ENCODE results near the gene TNNI3.

TNNI3 gene

GRCh38 chr19:55147545-55148251 lies 9.8 kb downstream of the TNNI3 start:
- DNase-seq (ENCODE audit: low read depth, low spot score), result no peak

- DNase-seq (ENCODE audit: low read depth, low spot score), result no peak
Observed at GRCh38 chr19:55146705-55147273, 10.7 kb downstream of the TNNI3 start.

DNA sequence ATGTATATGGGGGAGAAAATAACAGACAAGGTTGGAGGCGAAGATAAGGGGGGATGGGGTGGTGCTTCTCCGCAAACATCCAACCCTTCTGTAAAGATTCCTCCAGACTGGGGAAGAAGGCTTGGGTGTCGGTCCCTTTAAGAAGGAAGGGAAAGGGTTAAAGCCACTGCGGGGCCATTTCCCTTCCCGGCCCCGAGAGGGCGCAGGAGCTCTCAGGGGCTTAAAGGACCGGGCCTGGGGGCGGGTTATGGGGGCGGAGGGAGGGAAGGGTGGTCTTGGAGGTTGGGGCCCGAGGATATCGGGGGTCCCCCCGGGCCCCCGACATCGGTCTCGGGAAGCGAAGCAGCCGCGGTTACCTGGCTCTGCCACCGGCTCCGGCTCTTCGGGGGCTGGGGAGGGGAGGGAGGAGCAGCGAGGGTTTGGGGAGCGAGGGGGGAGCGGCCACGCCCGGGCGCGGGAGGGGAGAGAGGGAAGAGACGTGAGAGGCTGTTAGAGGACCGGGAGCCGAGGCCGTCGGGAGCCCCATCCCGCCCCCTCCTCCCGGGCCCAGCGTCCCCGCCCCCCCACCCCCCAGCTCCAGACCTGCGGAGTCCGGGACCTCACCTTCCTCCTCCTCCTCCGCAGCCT lies 11.3 kb downstream of the TNNI3 start:
- DNase-seq (ENCODE audit: low read depth, low spot score), result no peak

GRCh38 chr19:55145232-55145631 lies 12.3 kb downstream of the TNNI3 start:
- DNase-seq (ENCODE audit: low read depth, low spot score), result no peak

DNA sequence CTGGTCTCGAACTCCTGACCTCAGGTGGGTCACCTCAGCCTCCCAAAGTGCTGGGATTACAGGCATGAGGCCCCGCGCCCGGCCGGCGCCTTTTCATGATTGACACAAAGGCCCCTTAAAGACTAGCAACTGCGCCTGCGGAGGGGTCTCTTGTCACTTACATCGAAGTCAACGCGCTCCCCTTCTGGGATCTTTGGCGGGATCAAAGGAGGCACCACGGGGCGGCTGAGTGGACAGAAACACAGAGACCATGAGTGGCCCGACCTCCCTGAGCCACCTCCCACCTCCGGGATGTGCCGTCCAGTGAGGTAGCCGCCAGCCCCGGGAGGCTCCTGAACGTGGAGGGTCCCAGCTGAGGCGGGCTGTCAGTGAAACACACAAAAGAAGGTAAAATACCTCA lies 15.8 kb downstream of the TNNI3 start:
- DNase-seq (ENCODE audit: low read depth, low spot score), result no peak

- DNase-seq (ENCODE audit: low read depth, low spot score), result no peak
Observed at GRCh38 chr19:55137915-55138314, 19.6 kb downstream of the TNNI3 start.

DNA sequence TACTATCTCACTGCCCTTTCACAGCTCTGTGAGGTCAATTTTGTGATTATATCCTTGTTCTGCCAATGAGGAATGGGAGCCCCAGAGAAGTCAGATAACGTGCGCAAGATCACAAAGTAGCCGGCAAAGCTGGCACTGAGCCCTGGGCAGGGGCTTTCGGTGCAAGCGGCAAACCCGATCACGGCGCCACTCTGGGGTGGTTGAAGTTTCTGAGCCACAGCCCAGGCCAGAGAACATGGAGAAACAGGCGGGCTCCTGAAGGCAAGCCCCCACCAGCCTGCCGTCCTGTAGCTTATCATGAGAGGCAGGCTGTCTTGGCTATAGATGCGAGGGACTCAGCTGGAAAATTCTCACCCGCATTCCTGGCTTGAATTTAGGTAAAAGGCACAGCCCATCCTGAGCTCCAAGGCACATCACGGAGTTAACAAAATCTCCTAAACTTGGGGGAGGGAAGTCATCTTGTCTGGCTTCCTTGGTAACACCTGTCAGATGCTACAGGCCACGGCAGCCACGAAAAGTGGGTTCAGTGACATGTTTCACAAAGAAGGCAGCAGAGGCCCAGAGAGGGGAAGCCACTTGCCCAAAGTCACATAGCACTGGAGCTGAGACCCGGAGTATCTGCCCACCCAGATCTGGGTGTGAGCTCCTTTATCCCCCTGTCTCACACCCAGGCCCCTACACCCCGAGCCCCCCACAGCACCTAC lies 21.0 kb downstream of the TNNI3 start:
- no peak for DNase-seq (ENCODE audit: low read depth, low spot score)

DNA sequence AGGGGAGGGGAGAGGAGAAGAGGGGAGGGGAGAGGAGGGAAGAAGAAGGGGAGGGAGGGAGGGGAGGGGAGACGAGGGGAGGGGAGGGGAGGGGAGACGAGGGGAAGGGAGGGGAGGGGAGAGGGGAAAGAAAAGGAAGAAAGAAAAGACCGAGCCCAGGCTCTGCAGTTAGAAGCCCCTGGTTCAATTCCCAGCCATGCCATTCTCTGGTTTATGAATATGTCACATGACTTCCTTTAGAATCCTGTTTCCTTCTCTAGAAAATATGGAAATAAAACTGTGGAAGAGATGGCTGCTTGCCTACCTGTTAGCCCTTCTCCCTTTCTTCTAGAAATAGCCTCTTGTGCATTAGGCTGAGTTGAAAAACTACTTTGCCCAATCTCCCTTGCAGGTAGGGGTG lies 22.8 kb downstream of the TNNI3 start:
- no peak for DNase-seq (ENCODE audit: low read depth, low spot score)

- no peak for DNase-seq (ENCODE audit: low read depth, low spot score)
Observed at GRCh38 chr19:55133639-55134444, 23.7 kb downstream of the TNNI3 start.

DNA sequence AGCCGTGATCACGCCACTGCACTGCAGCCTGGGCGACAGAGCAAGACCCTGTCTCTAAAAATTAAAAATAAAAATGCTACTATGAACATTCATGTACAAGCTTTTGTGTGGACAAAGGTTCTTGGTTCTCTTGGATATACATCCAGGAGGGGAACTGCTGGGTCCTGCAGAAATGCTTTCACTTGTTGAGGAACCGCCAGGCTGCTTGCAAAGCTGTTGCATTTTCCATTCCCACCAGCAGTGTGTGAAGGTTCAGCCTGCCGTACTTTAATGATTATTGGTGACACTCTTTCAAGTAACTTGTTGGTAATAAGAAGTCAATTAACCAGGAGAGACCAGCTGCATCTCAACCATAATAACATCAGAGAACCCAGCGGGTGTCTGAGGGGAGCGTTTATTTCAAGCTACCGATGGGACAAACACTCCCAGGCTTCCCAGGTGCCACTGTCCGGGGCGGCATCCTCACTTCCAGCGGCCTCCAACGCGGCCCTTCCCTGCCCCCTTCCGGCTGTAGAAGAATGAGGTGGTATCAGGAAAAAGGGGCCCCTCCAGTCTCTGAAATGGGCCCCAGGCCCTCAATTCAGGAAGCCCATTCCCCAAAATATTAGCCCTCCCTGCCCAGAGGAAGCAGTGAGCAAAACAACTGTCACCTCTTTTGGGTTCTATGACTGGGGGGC lies 24.9 kb downstream of the TNNI3 start:
- no peak for DNase-seq (ENCODE audit: low read depth, low spot score)

- no peak for DNase-seq (ENCODE audit: low read depth, low spot score)
Observed at GRCh38 chr19:55131421-55131820, 26.1 kb downstream of the TNNI3 start.

DNA sequence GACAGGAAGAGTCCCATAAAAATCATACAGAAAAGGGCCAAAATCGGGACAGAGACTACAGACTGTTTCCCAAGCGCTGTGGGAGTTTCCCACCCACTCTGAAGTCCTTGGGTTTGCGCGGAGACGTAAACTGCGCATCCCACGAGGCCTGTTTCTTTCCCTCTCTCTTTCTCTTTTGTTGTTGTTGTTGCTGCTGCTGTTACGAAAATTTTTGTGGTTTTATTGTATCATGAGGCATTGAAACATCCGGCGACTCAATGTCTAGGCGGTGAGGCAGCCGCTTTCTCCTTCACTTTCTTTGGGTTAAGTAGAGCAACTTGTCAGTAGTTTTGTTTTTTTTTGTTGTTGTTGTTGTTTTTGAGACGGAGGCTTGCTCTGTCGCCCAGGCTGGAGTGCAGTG lies 38.5 kb downstream of the TNNI3 start:
- DNase-seq (ENCODE audit: low read depth, low spot score), result no peak

DNA sequence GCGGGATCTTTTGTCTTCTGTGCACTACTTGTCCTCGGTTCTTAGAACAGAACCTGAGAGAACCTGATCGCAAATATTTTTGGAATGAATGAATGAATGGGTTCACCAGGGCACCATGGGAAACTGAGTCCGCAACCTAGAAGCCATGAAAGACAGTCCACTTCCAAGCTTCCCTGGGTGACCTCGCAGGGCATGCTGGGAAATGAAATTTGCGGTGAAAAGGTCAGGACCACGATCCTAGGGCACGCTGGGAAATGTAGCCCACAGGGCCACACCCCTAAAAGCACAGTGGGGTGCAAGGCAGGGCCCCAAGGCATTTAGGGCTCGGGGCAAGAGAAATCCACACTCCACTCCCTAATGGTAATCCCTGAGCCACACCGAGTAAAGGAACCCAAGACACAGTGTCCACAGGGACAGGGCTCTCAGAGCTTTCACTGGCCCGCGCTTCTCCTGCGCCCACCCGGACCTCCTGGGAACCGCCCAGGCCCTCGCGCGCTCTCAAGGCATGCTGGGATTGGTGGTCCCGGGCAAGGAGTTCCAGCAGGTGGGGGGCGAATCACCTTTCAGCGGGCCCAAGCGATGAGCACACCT lies 39.0 kb downstream of the TNNI3 start:
- no peak for DNase-seq (ENCODE audit: low read depth, low spot score)

- DNase-seq (ENCODE audit: low read depth, low spot score), result peak; percentile 94
Observed at GRCh38 chr19:55117663-55118391, 39.7 kb downstream of the TNNI3 start.

- no peak for DNase-seq (ENCODE audit: low read depth, low spot score)
Observed at GRCh38 chr19:55116859-55117662, 40.5 kb downstream of the TNNI3 start, which contains the start of gene PPP1R12C. TSS of gene PPP1R12C (minus strand) at chr19:55117637. CDS start at chr19:55117543, 94 bp downstream.

- no peak for DNase-seq (ENCODE audit: low read depth, low spot score)
Observed at GRCh38 chr19:55116232-55116858, 41.2 kb downstream of the TNNI3 start.

GRCh38 chr19:55115446-55116065 lies 42.0 kb downstream of the TNNI3 start:
- DNase-seq (ENCODE audit: low read depth, low spot score), result no peak

DNA sequence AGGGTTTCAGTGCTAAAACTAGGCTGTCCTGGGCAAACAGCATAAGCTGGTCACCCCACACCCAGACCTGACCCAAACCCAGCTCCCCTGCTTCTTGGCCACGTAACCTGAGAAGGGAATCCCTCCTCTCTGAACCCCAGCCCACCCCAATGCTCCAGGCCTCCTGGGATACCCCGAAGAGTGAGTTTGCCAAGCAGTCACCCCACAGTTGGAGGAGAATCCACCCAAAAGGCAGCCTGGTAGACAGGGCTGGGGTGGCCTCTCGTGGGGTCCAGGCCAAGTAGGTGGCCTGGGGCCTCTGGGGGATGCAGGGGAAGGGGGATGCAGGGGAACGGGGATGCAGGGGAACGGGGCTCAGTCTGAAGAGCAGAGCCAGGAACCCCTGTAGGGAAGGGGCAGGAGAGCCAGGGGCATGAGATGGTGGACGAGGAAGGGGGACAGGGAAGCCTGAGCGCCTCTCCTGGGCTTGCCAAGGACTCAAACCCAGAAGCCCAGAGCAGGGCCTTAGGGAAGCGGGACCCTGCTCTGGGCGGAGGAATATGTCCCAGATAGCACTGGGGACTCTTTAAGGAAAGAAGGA lies 42.9 kb downstream of the TNNI3 start:
- DNase-seq (ENCODE audit: low read depth, low spot score), result no peak

All from activated CD4-positive, CD25-positive, alpha-beta regulatory T cell treated with anti-CD3 and anti-CD28 coated beads, Interleukin-2, amount 50 U/mL, for 16 hours (primary cell).